ENCODE results near the gene POU2F2. TPM values are rescaled to one million over a fixed set of nuclear protein-coding genes. Genes with fewer than 3 reads are reported as not detected.

POU2F2 gene
- total RNA-seq, 1 experiment from 2014 or later = 0.89 TPM

DNA sequence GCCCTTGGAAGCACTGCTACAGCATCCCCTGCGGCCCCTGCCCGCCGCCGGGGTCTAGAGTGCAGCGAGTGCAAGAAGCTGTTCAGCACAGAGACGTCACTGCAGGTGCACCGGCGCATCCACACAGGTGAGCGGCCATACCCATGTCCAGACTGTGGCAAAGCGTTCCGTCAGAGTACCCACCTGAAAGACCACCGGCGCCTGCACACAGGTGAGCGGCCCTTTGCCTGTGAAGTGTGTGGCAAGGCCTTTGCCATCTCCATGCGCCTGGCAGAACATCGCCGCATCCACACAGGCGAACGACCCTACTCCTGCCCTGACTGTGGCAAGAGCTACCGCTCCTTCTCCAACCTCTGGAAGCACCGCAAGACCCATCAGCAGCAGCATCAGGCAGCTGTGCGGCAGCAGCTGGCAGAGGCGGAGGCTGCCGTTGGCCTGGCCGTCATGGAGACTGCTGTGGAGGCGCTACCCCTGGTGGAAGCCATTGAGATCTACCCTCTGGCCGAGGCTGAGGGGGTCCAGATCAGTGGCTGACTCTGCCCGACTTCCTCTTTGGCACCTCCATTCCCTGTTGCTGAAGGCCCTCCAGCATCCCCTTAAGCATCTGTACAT is 51.4 kb downstream of the POU2F2 start:
- H3K9ac ChIP-seq (ENCODE audit: low read length) = no peak overlapping the region
- BruUV-seq (replicated peaks) = no TSS peak
- peaks cover 19 to 30% of the 10 kb centered on the region in 2 experiments for H3K36me3 ChIP-seq (ENCODE audit: control insufficient read depth in 1 of 2, insufficient read depth in 2 of 2, low read length in 2 of 2)
- no peak overlapping the region; the same call in 1 of the 2 replicates for H3K27ac ChIP-seq (ENCODE audit: low read depth, low read length)
- ATAC-seq = no peak
- ChIA-PET POLR2A (interaction anchor here (1.1 kb wide), 1 partner anchor 123 kb away, joined by 3 read pairs; no protein-coding TSS in a partner anchor), RAD21 (ENCODE audit: low non-redundant PET in 1 of 2, low total read pairs in 2 of 2, uncharacterized antibody in 2 of 2, unreplicated experiment in 2 of 2) (no interaction called here), CTCF (interaction anchor here (1.1 to 1.3 kb wide), 2 partner anchors 11 to 52 kb away, joined by 3 to 4 read pairs; no protein-coding TSS in a partner anchor)
- no peak overlapping the region for H2AFZ ChIP-seq (ENCODE audit: low read depth, low read length, poor library complexity, severe bottlenecking)
- TF ChIP-seq POLR2AphosphoS5 (IDR thresholded peaks at IDR 0.05; ENCODE audit: low read depth, low read length) (no peak), TCF7L2 (IDR thresholded peaks at IDR 0.05; ENCODE audit: borderline replicate concordance, extremely low read depth, insufficient read depth, insufficient read length) (no peak), CEBPB (IDR thresholded peaks at IDR 0.05; ENCODE audit: low read depth) (no peak), SRF (IDR thresholded peaks at IDR 0.05; ENCODE audit: low read depth) (no peak), EGR1 (IDR thresholded peaks at IDR 0.05; ENCODE audit: low read depth) (no peak), SP1 (IDR thresholded peaks at IDR 0.05; ENCODE audit: low read depth) (no peak)
- TF ChIP-seq, protein P1, sequence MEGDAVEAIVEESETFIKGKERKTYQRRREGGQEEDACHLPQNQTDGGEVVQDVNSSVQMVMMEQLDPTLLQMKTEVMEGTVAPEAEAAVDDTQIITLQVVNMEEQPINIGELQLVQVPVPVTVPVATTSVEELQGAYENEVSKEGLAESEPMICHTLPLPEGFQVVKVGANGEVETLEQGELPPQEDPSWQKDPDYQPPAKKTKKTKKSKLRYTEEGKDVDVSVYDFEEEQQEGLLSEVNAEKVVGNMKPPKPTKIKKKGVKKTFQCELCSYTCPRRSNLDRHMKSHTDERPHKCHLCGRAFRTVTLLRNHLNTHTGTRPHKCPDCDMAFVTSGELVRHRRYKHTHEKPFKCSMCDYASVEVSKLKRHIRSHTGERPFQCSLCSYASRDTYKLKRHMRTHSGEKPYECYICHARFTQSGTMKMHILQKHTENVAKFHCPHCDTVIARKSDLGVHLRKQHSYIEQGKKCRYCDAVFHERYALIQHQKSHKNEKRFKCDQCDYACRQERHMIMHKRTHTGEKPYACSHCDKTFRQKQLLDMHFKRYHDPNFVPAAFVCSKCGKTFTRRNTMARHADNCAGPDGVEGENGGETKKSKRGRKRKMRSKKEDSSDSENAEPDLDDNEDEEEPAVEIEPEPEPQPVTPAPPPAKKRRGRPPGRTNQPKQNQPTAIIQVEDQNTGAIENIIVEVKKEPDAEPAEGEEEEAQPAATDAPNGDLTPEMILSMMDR (IDR thresholded peaks at IDR 0.05 in 2 of 3, conservative IDR thresholded peaks at IDR 0.05 in 1 of 3; ENCODE audit: borderline replicate concordance in 1 of 3, insufficient read depth in 1 of 3, low read depth in 2 of 3, low read length in 2 of 3) = no peak
- TF ChIP-seq, protein P2, sequence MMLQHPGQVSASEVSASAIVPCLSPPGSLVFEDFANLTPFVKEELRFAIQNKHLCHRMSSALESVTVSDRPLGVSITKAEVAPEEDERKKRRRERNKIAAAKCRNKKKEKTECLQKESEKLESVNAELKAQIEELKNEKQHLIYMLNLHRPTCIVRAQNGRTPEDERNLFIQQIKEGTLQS (IDR thresholded peaks at IDR 0.05) = no peak
- no peaks in the 10 kb centered on the region for H3K27me3 ChIP-seq (ENCODE audit: insufficient read depth, low read length)
- DNase-seq (ENCODE audit: low read depth, low spot score) = no peak
- H4K20me1 ChIP-seq (ENCODE audit: insufficient read depth) = peaks cover 3% of the 10 kb centered on the region; the same call in 1 of the 2 replicates
- no peak overlapping the region for H3K4me2 ChIP-seq (ENCODE audit: low read length)
- no peaks in the 10 kb centered on the region for H3K9me2 ChIP-seq (ENCODE audit: insufficient read depth)
- intact Hi-C loops (cut with micrococcal nuclease) = no loop called here
- no peak overlapping the region for H3K4me3 ChIP-seq (replicated peaks in 1 of 2; ENCODE audit: low read depth in 1 of 2, low read length in 2 of 2)
- H3K9me3 ChIP-seq (ENCODE audit: control insufficient read depth in 1 of 2, insufficient read depth in 1 of 2, low read depth in 1 of 2, low read length in 2 of 2) = no peaks in the 10 kb centered on the region
- peaks cover 7 to 23% of the 10 kb centered on the region in 2 experiments for H3K4me1 ChIP-seq (ENCODE audit: control insufficient read depth in 1 of 2, insufficient read depth in 2 of 2, low read length in 2 of 2)
- peaks cover 54% of the 10 kb centered on the region for H3K79me2 ChIP-seq (ENCODE audit: insufficient read depth, low read length)
